B cell (primary cell): ENCODE measurements around the gene HYLS1. TPM values are rescaled to one million over a fixed set of nuclear protein-coding genes. Genes with fewer than 3 reads are reported as not detected.

Source experiments
- ATAC-seq: fragments of 200-7000 bp; cut with Tn5 transposase; one replicate; pipeline ENCODE4 v1.10.0; 2021; ENCODE audit warnings: low read depth, mild to moderate bottlenecking, moderate number of reproducible peaks, moderate library complexity
- CTCF ChIA-PET: fragments of 350-600 bp; sonication (Branson Sonifier 250); formaldehyde crosslinking; loops from one replicate; lab custom pipeline; 2021; ENCODE audit warnings: antibody characterized with exemption, inconsistent platforms; lab: Charles Lee
- POLR2A ChIA-PET: fragments of 350-600 bp; sonication (Branson Sonifier 250); formaldehyde crosslinking; loops from one replicate; lab custom pipeline; 2021; ENCODE audit warnings: antibody characterized with exemption; lab: Charles Lee
- DNase-seq: peaks from one replicate; pipeline ENCODE4 v3.0.0; 2013
- H2AFZ ChIP-seq: 2 replicates; pipeline ENCODE4 v1.6.1; 2012; ENCODE audit warnings: mild to moderate bottlenecking, low read depth, low read length; ENCODE audit not compliant: insufficient read depth, poor library complexity, severe bottlenecking
- H3K27ac ChIP-seq, 2 donors: 1 replicate in 1 of 2; 2 replicates in 1 of 2; pipeline ENCODE4 v1.5.1; 2012 to 2013; ENCODE audit warnings: low read length in 2 of 2, mild to moderate bottlenecking in 2 of 2, moderate library complexity in 1 of 2
- H3K27me3 ChIP-seq, 4 experiments: fragments of 200-600 bp in 1 of 4; sonication (generic) in 1 of 4; replicated peaks in 1 of 4; 1 replicate in 2 of 4; 2 replicates in 2 of 4; pipeline versions ENCODE4 v1.6.1 to v1.7.0; 2013 to 2016; ENCODE audit warnings: low read length in 3 of 4, mild to moderate bottlenecking in 2 of 4, mixed read lengths in 1 of 4, moderate library complexity in 1 of 4; ENCODE audit not compliant: insufficient read depth in 4 of 4, control insufficient read depth in 3 of 4; ENCODE audit errors: control extremely low read depth in 1 of 4
- H3K36me3 ChIP-seq, 2 experiments: replicated peaks in 1 of 2; 1 replicate in 1 of 2; 2 replicates in 1 of 2; pipeline versions ENCODE4 v1.6.1 to v1.7.1; 2013; ENCODE audit warnings: low read length in 1 of 2; ENCODE audit not compliant: insufficient read depth in 2 of 2, control insufficient read depth in 1 of 2; ENCODE audit errors: control extremely low read depth in 1 of 2, extremely low read depth in 1 of 2
- H3K4me1 ChIP-seq, 2 donors: fragments of 200-600 bp in 1 of 2; sonication (generic) in 1 of 2; 1 replicate in 1 of 2; 2 replicates in 1 of 2; pipeline versions ENCODE4 v1.5.1 to v1.6.1; 2013 to 2017; ENCODE audit warnings: low read length in 2 of 2; ENCODE audit not compliant: control insufficient read depth in 2 of 2, insufficient read depth in 2 of 2
- H3K4me2 ChIP-seq: replicated peaks from 2 replicates; pipeline ENCODE3; 2012; ENCODE audit warnings: mild to moderate bottlenecking, low read depth, low read length; ENCODE audit not compliant: poor library complexity, severe bottlenecking
- H3K4me3 ChIP-seq, 5 experiments: fragments of 200-600 bp in 1 of 5; sonication (generic) in 1 of 5; 1 replicate in 3 of 5; 2 replicates in 2 of 5; pipeline versions ENCODE4 v1.5.1 to v1.7.0; 2011 to 2016; ENCODE audit warnings: low read length in 4 of 5, mild to moderate bottlenecking in 4 of 5, low read depth in 2 of 5, control low read depth in 1 of 5, moderate library complexity in 1 of 5; ENCODE audit not compliant: insufficient read depth in 1 of 5; ENCODE audit errors: control extremely low read depth in 1 of 5, extremely low read depth in 1 of 5
- H3K79me2 ChIP-seq: fragments of 200-600 bp; sonication (generic); one replicate; pipeline ENCODE4 v1.6.0; 2016; ENCODE audit warnings: low read length; ENCODE audit not compliant: control insufficient read depth, insufficient read depth
- H3K9ac ChIP-seq: fragments of 200-600 bp; sonication (generic); 2 replicates; pipeline ENCODE4 v1.6.1; 2017; ENCODE audit warnings: mild to moderate bottlenecking, low read length, moderate library complexity
- H3K9me3 ChIP-seq, 3 donors: one replicate each; pipeline versions ENCODE4 v1.6.1 to v1.7.1; 2013; ENCODE audit warnings: low read length in 2 of 3; ENCODE audit not compliant: control insufficient read depth in 2 of 3, insufficient read depth in 1 of 3; ENCODE audit errors: control extremely low read depth in 1 of 3
- H4K20me1 ChIP-seq: 2 replicates; pipeline ENCODE4 v1.6.0; 2012; ENCODE audit warnings: mild to moderate bottlenecking, low read length; ENCODE audit not compliant: insufficient read depth, control insufficient read depth, poor library complexity, severe bottlenecking
- H3K27ac Mint-ChIP-seq: one replicate; pipeline ENCODE4 v1.8.0; 2021; ENCODE audit warnings: mixed read lengths
- H3K27me3 Mint-ChIP-seq: one replicate; pipeline ENCODE4 v1.8.0; 2021; ENCODE audit warnings: mixed read lengths
- H3K4me1 Mint-ChIP-seq: one replicate; pipeline ENCODE4 v1.8.0; 2021; ENCODE audit warnings: mixed read lengths
- H3K4me3 Mint-ChIP-seq: one replicate; pipeline ENCODE4 v1.8.0; 2021; ENCODE audit warnings: mixed read lengths
- H3K9me3 Mint-ChIP-seq: one replicate; pipeline ENCODE4 v1.8.0; 2022; ENCODE audit warnings: mixed read lengths; ENCODE audit not compliant: insufficient read depth
- CTCF ChIP-seq: fragments of 200-600 bp; IDR thresholded peaks from one replicate; pipeline ENCODE4 v1.8.0; 2022; ENCODE audit warnings: antibody characterized with exemption, mild to moderate bottlenecking
- EZH2 ChIP-seq: IDR thresholded peaks from 2 replicates; pipeline ENCODE4 v1.6.1; 2012; ENCODE audit warnings: borderline replicate concordance, low read depth, mild to moderate bottlenecking, moderate library complexity, low read length; ENCODE audit not compliant: insufficient read depth, poor library complexity, severe bottlenecking
- WGBS: methylation state at CpG from one replicate; pipeline ENCODE4 v1.1.5; 2013; ENCODE audit warnings: missing lambda C conversion rate; ENCODE audit not compliant: insufficient coverage; 5-methylcytosine and 5-hydroxymethylcytosine counted together
- intact Hi-C: fragments of 100-400 bp; cut with micrococcal nuclease; formaldehyde crosslinking; loops from one replicate; pipeline ENCODE4 v1.10.0; 2022
- polyA plus RNA-seq: library from polyadenylated mRNA; depleted of rRNA; stranded (reverse); fragments of >200 nt; gene quantifications from 2 replicates; pipeline ENCODE4 v1.2.3, GENCODE V29; 2012
- total RNA-seq, 2 donors: library from RNA; stranded (reverse); fragments of 120-200 nt in 1 of 2; gene quantifications; 1 replicate in 1 of 2; 2 replicates in 1 of 2; pipeline versions ENCODE4 v1.2.3 to v1.2.4, GENCODE V29; 2013 to 2022

Gene HYLS1
- total and polyA plus RNA-seq, 2 donors (not counting 1 experiment from before 2014, with no cell fraction given), result 3.1 to 9.4 TPM

GRCh38 chr11:125901872-125902271, 14.4 kb downstream of the HYLS1 start:
- Mint-ChIP-seq H3K4me3 (peak overlapping the region; percentile 76), H3K4me1 (peaks cover 24% of the 10 kb centered on the region), H3K27me3 (peaks cover 24% of the 10 kb centered on the region), H3K27ac (no peak overlapping the region), H3K9me3 (no peaks in the 10 kb centered on the region)
- Histone ChIP-seq H3K27ac (no peak overlapping the region), H3K36me3 (peaks cover 4 to 14% of the 10 kb centered on the region in 2 experiments), H4K20me1 (peaks cover 7% of the 10 kb centered on the region), H3K9ac (no peak overlapping the region), H2AFZ (no peak overlapping the region), H3K27me3 (peaks cover 0 to 25% (median 18%) of the 10 kb centered on the region in 4 experiments), H3K4me1 (peaks cover 23 to 26% of the 10 kb centered on the region in 2 donors), H3K4me2 (peak overlapping the region; percentile 83), H3K79me2 (peaks cover 32% of the 10 kb centered on the region), H3K9me3 (peaks cover 0 to 7% (median 3%) of the 10 kb centered on the region in 3 donors), H3K4me3 (no peak overlapping the region)
- DNase-seq, result no peak
- TF ChIP-seq EZH2, result no peak
- TF ChIP-seq CTCF, result no peak
- intact Hi-C loops, result loop anchor here (2.0 to 5.0 kb wide), 2 partner anchors 309 to 950 kb away; partner anchors contain the start of genes CCDC15, FAM118B and RPUSD4
- POLR2A ChIA-PET, result interaction anchor here (0.7 kb wide), 1 partner anchor 299 kb away, joined by 8 read pairs; no protein-coding TSS in a partner anchor
- CTCF ChIA-PET, result no interaction called here
- 100% methylated on average over 3 of the region's 6 CpGs for WGBS
- no peak for ATAC-seq

GRCh38 chr11:125902277-125902926, 14.9 kb downstream of the HYLS1 start:
- Histone ChIP-seq H3K27ac (peak overlapping the region; percentile 45 to 75), H4K20me1 (peaks cover 2% of the 10 kb centered on the region), H3K79me2 (peaks cover 32% of the 10 kb centered on the region), H3K4me1 (peaks cover 23 to 26% of the 10 kb centered on the region in 2 donors), H3K9me3 (peaks cover 0 to 7% (median 3%) of the 10 kb centered on the region in 3 donors), H3K9ac (peak overlapping the region; percentile 91), H3K36me3 (peaks cover 4 to 14% of the 10 kb centered on the region in 2 experiments), H2AFZ (peak overlapping the region; percentile 93), H3K4me3 (peak overlapping the region; percentile 67 to 98 (median 81)), H3K27me3 (peaks cover 0 to 25% (median 18%) of the 10 kb centered on the region in 4 experiments), H3K4me2 (peak overlapping the region; percentile 83)
- ChIA-PET CTCF (interaction anchor here (0.9 to 1.7 kb wide), 6 partner anchors 12 to 334 kb away, joined by 3 to 14 read pairs (median 4); partner anchors contain the start of gene HYLS1), POLR2A (interaction anchor here (0.7 to 2.3 kb wide), 3 partner anchors 12 to 298 kb away, joined by 3 to 17 read pairs (median 8); partner anchors contain the start of gene HYLS1)
- TF ChIP-seq EZH2, result no peak
- TF ChIP-seq CTCF, result no peak
- no peaks in the 10 kb centered on the region for H3K9me3 Mint-ChIP-seq
- intact Hi-C loops, result loop anchor here (2.0 to 5.0 kb wide), 2 partner anchors 308 to 950 kb away; partner anchors contain the start of genes CCDC15, FAM118B and RPUSD4
- DNase-seq (no peak), ATAC-seq (no peak)
- H3K27me3 Mint-ChIP-seq, result peaks cover 25% of the 10 kb centered on the region
- WGBS, result 57% methylated on average over 9 of the region's 20 CpGs
- peak overlapping the region; percentile 82 for H3K27ac Mint-ChIP-seq
- peak overlapping the region; percentile 97 for H3K4me3 Mint-ChIP-seq
- H3K4me1 Mint-ChIP-seq, result peaks cover 24% of the 10 kb centered on the region
